Measurements from ENCODE around the gene VANGL1.
A peak's percentile ranks its signal among the peaks of the same experiment; 100 is the strongest.

VANGL1 gene

DNA sequence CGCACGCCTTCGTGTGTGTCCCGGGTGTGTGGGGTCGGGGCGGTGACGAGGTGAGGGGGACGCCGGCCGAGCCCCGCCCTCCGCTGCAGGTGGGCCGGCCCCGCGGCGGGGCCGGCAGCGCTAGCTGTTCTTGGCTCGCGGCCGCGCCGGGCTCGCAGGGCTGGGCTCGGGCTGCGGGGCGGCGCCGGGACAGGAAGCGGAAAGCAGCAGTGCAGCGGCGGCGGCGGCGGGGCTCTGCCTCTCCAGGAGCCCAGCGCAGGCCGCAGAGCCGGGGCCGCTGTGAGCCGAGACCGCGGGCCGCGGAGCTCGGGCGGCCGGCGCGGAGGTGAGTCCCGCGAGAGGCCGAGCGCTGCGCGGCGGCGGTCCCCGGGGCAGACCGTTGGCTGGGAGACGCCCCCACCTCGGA lies at the start of gene VANGL1:
Gene VANGL1 (plus strand): TSS at position 209 of the 406 bp plus-strand sequence. CDS start 9,444 bp downstream, outside the sequence.
- no peaks in the 10 kb centered on the region for H3K27me3 ChIP-seq (ENCODE audit: insufficient read depth, low read length)

DNA sequence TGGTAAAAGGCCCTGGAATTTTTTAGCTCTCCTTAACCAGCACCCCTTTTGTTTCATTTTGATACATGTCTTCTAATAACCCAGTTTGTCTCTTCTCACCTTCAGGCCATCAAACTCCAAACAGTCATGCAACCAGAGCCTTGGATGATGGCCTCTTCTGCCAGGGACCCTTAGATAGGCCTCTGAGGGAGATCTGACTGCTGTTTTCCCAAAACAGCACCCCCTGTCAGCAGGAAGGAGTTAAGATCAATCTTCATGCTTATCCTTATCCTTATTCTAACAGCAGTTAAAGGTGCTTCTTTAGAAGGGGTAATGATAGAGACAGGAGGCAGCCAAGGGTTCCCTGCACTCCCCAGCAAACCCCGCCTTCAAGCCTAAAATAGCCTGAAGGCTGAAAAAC lies 49.5 kb upstream of the VANGL1 start:
- H3K9me3 ChIP-seq (ENCODE audit: low read length) = no peaks in the 10 kb centered on the region
- no peak overlapping the region for H3K4me3 ChIP-seq (ENCODE audit: low read length)
- no peaks in the 10 kb centered on the region for H3K27me3 ChIP-seq (ENCODE audit: insufficient read depth, low read length)
- no peak overlapping the region for H2AFZ ChIP-seq (ENCODE audit: low read depth, low read length)
- H3K4me1 ChIP-seq (ENCODE audit: insufficient read depth, low read length) = peaks cover 6% of the 10 kb centered on the region
- H3K36me3 ChIP-seq (ENCODE audit: insufficient read depth, low read length) = no peaks in the 10 kb centered on the region

More for the DNA sequence above, at the start of gene VANGL1:
- no peaks in the 10 kb centered on the region for H3K36me3 ChIP-seq (ENCODE audit: insufficient read depth, low read length)
- H2AFZ ChIP-seq (ENCODE audit: low read depth, low read length) = peak within 1 kb of the TSS; percentile 100
- H3K9me3 ChIP-seq (ENCODE audit: low read length) = peaks cover 7% of the 10 kb centered on the region
- peaks cover 10% of the 10 kb centered on the region for H3K4me1 ChIP-seq (ENCODE audit: insufficient read depth, low read length)
- peak within 1 kb of the TSS; percentile 92 for H3K4me3 ChIP-seq (ENCODE audit: low read length)

DNA sequence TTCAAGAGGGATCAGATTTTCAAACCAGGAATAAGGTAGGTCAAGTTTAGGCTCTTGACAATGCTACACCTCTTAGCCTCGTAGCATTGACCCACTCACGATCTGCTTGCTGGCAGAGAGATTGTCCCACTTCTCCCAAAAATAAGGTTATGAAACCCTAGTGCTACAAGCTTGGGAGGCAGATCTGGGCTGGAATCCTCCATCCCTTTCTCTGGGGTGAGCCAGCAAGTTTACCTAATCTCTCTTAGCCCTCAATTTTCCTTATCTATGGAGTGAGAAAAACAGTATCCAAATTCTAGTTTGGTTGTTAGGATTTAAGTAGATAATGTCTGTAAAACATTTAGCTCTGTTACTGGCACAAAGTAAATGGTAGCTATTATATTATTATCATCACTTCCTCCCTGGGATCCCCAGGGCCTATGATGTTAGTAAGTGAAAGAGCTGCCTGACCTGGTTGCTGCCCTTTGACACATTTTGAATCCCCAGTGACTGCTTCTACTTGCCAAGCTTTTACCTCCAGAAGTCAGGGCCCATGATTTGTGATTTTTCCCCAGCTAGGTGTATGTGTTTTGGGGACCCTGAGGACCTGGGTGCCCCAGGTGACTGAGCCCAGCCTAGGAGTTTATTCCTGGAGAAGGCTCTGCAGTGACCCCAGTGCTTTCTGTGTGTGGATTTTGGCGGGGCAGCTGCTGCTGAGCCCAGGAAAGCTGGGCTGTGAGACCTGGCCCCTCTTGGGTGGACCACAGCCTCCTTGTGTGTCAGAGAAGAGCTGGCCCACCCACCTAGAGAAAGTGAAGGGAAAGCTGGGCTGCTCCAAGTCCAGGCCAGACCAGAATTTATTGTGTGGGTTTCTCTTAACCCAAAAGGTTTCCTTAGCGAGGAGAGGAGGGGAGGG lies 48.2 kb upstream of the VANGL1 start:
- peaks cover 6% of the 10 kb centered on the region for H3K4me1 ChIP-seq (ENCODE audit: insufficient read depth, low read length)
- H3K9me3 ChIP-seq (ENCODE audit: low read length) = no peaks in the 10 kb centered on the region
- no peaks in the 10 kb centered on the region for H3K27me3 ChIP-seq (ENCODE audit: insufficient read depth, low read length)
- no peak overlapping the region for H3K4me3 ChIP-seq (ENCODE audit: low read length)
- no peaks in the 10 kb centered on the region for H3K36me3 ChIP-seq (ENCODE audit: insufficient read depth, low read length)
- no peak overlapping the region for H2AFZ ChIP-seq (ENCODE audit: low read depth, low read length)

DNA sequence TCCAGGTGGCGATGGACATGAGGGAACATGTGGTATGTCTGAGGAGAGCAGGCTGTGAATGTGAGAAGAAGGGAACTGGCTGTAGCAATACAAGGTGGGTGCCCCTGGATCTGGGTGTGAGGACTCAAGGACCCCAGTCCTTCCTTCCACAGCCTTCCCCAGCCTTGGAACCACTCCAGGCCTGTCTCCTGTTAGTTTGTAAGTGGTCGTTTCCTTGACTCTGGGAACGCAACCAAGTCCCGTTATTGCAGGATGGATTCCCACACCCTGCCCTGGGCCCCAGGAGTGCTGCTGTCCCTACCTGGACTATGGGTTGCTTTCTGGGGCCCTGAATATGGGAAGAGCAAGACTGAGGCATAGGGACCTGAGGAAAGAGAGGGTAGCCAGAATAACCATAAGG lies 47.2 kb upstream of the VANGL1 start:
- Histone ChIP-seq H2AFZ (ENCODE audit: low read depth, low read length) (no peak overlapping the region), H3K9me3 (ENCODE audit: low read length) (no peaks in the 10 kb centered on the region), H3K4me3 (ENCODE audit: low read length) (no peak overlapping the region), H3K36me3 (ENCODE audit: insufficient read depth, low read length) (no peaks in the 10 kb centered on the region), H3K4me1 (ENCODE audit: insufficient read depth, low read length) (peaks cover 6% of the 10 kb centered on the region), H3K27me3 (ENCODE audit: insufficient read depth, low read length) (no peaks in the 10 kb centered on the region)

DNA sequence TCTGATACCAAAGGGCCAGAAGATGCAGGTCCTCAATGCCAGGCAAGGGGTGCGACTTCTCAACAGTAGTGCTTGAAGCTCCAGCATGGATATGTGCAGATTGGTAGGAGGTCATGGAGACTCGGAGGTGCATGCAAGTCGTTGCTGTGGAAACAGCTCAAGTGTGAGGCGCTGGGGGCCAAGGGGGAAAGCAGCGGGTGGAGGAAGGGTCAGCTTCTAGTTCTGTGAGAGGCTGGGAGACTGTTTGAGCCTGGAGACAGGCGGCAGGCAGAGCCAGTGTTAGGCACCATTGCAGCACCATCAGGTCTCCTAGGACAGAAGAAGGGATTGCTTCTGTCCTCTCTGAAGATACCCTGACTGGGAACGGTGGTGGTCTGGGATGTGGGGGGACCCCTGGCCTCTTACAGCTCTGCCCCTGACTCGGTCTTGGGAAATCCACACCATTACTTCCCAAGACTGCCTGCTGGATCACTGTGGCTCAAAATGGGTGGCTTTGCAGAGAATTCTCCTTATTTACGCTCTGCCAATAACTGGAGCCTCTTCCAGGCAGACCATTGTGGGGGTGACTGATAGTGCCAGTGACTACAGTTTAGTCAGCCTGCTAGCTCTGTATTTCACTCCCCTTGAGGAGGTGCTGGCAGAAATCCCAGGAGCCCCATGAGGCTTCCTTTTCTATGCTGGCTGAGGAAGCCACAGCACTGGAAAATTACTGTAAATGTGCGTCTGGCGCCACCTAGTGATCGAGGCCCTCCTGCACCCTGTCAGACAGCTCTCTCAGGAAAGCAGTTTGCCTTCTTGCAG lies 46.3 kb upstream of the VANGL1 start:
- H3K36me3 ChIP-seq (ENCODE audit: insufficient read depth, low read length) = no peaks in the 10 kb centered on the region
- H2AFZ ChIP-seq (ENCODE audit: low read depth, low read length) = no peak overlapping the region
- no peaks in the 10 kb centered on the region for H3K9me3 ChIP-seq (ENCODE audit: low read length)
- no peak overlapping the region for H3K4me3 ChIP-seq (ENCODE audit: low read length)
- no peaks in the 10 kb centered on the region for H3K27me3 ChIP-seq (ENCODE audit: insufficient read depth, low read length)
- peaks cover 6% of the 10 kb centered on the region for H3K4me1 ChIP-seq (ENCODE audit: insufficient read depth, low read length)

DNA sequence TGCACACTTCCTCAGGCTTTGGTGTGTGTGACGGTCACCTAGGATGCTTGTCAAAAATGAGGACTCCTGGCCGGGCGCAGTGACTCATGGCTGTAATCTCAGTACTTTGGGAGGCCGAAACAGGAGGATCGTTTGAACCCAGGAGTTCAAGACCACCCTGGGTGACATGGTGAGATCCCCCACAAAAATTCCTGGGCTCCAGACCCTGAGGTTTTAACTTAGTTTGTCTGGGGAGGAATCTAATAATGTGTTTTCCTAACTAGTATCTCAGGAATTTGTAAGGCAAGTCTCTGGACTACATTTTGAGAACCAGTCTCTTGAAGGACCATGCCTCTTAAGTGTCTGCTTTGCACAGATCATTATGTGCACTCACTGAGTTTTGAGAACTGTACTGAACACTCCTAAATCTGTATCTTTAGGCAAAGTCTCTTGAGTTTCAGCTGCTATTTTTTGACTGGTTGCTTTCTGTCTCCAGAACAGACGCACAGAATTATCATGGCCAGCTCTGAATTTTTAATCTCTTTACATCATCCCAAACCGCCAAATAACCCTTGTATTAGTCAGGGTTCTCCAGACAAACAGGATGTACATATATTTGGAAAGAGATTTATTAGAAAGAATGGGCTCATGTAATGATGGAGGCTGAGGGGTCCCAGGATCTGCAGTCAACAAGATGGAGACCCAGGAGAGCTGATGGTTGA lies 45.5 kb upstream of the VANGL1 start:
- H3K27me3 ChIP-seq (ENCODE audit: insufficient read depth, low read length) = no peaks in the 10 kb centered on the region
- no peaks in the 10 kb centered on the region for H3K9me3 ChIP-seq (ENCODE audit: low read length)
- no peak overlapping the region for H2AFZ ChIP-seq (ENCODE audit: low read depth, low read length)
- H3K4me3 ChIP-seq (ENCODE audit: low read length) = no peak overlapping the region
- no peaks in the 10 kb centered on the region for H3K36me3 ChIP-seq (ENCODE audit: insufficient read depth, low read length)
- peaks cover 6% of the 10 kb centered on the region for H3K4me1 ChIP-seq (ENCODE audit: insufficient read depth, low read length)

DNA sequence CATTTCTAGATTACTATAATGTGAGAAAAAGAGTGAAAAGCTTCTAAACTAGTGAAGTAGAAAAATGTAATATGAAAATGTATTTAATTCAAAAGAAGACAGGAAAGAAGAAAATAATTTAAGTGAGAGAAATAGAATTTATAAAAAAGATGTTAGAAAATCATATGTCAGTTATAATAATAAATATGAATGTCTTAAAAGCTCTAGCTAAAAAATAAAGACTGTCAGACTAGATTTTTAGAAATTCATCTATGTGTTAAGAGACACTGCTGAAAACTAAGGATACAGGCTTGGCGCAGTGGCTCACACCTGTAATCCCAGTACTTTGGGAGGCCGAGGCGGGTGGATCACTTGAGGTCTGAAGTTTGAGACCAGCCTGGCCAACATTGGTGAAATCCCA lies 37.3 kb upstream of the VANGL1 start:
- Histone ChIP-seq H3K9me3 (ENCODE audit: low read length) (peaks cover 2% of the 10 kb centered on the region), H2AFZ (ENCODE audit: low read depth, low read length) (no peak overlapping the region), H3K36me3 (ENCODE audit: insufficient read depth, low read length) (no peaks in the 10 kb centered on the region), H3K4me3 (ENCODE audit: low read length) (no peak overlapping the region), H3K4me1 (ENCODE audit: insufficient read depth, low read length) (no peaks in the 10 kb centered on the region), H3K27me3 (ENCODE audit: insufficient read depth, low read length) (no peaks in the 10 kb centered on the region)

DNA sequence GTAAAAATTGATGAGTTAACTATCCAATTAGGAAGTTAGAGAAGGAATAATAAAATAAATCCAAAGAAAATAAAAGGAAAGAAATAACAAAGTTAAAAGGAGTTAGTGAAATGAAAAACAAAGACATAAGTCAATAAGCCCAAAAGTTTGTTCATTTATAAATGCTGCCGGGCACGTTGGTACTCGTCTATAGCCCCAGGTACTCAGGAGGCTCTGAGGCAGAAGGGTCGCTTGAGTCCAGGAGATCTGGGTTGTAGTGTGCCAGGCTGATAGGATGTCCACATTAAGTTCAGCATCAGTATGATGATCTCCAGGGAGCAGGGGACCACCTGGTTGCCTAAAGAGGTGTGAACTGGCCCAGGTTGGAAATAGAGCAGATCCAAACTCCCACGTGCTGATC lies 35.5 kb upstream of the VANGL1 start:
- Histone ChIP-seq H3K9me3 (ENCODE audit: low read length) (peaks cover 2% of the 10 kb centered on the region), H3K4me3 (ENCODE audit: low read length) (no peak overlapping the region), H3K36me3 (ENCODE audit: insufficient read depth, low read length) (no peaks in the 10 kb centered on the region), H3K4me1 (ENCODE audit: insufficient read depth, low read length) (no peaks in the 10 kb centered on the region), H3K27me3 (ENCODE audit: insufficient read depth, low read length) (no peaks in the 10 kb centered on the region), H2AFZ (ENCODE audit: low read depth, low read length) (no peak overlapping the region)

DNA sequence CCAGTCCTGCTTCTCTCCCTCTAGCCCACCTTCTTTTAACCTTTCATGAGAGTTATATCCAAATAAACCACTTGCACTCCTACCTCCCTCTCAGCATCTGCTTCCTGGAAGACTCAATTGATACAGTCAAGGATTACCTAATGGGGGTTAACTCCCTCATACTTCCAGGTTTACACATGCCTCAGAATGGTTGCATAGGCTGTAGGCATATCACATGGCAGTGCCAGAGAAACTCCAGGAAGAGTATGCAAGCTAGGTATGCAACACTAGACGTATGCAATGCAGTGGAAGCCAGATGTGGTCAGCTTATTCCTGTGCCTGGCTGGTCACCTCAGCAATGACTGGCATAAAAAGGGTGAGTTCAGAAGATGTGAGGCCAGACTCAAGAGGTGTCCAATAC lies 32.7 kb upstream of the VANGL1 start:
- Histone ChIP-seq H3K27me3 (ENCODE audit: insufficient read depth, low read length) (peaks cover 3% of the 10 kb centered on the region), H3K4me3 (ENCODE audit: low read length) (no peak overlapping the region), H3K9me3 (ENCODE audit: low read length) (peaks cover 2% of the 10 kb centered on the region), H3K4me1 (ENCODE audit: insufficient read depth, low read length) (no peaks in the 10 kb centered on the region), H3K36me3 (ENCODE audit: insufficient read depth, low read length) (no peaks in the 10 kb centered on the region), H2AFZ (ENCODE audit: low read depth, low read length) (no peak overlapping the region)

DNA sequence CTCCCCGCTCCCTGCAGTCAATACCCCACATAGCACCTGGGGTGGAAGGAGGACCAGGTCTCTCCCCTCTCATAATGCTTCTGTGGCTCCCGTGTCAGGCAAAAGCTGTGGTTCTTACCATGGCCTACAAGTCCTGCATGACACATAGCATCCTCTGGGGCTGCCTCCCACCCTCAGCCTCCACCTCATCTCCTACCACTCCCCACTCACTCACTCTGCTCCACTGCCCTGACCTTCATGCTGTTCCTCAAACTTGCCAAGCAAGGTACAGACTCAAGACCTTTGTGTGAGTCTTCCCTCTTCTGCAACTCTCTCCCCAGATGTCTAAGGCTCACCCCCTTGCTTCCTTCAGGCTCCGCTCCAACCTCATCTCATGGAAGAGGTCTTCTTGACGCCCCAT lies 28.0 kb upstream of the VANGL1 start:
- Histone ChIP-seq H3K4me3 (ENCODE audit: low read length) (no peak overlapping the region), H3K4me1 (ENCODE audit: insufficient read depth, low read length) (no peaks in the 10 kb centered on the region), H3K27me3 (ENCODE audit: insufficient read depth, low read length) (peaks cover 3% of the 10 kb centered on the region), H3K36me3 (ENCODE audit: insufficient read depth, low read length) (no peaks in the 10 kb centered on the region), H2AFZ (ENCODE audit: low read depth, low read length) (no peak overlapping the region), H3K9me3 (ENCODE audit: low read length) (peaks cover 2% of the 10 kb centered on the region)

DNA sequence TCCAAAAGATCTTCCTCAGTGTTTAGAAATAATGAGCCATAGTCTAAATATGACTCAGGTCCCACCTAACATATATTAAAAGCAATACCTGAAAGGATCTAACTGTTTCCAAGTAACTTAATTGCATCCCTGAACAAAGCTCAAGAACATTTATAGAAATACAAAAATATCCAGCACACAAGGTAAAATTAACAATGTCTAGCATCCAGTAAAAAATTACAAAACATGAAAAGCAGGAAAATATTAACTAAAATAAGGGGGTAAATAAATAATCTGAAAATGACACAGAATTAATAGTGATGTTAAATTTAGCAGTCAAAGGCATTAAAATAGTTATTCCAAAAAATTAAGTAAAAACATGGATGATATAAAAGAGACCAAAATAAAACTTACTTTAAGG lies 21.3 kb upstream of the VANGL1 start:
- Histone ChIP-seq H3K27me3 (ENCODE audit: insufficient read depth, low read length) (no peaks in the 10 kb centered on the region), H3K4me3 (ENCODE audit: low read length) (no peak overlapping the region), H2AFZ (ENCODE audit: low read depth, low read length) (no peak overlapping the region), H3K36me3 (ENCODE audit: insufficient read depth, low read length) (no peaks in the 10 kb centered on the region), H3K4me1 (ENCODE audit: insufficient read depth, low read length) (no peaks in the 10 kb centered on the region), H3K9me3 (ENCODE audit: low read length) (peaks cover 3% of the 10 kb centered on the region)

DNA sequence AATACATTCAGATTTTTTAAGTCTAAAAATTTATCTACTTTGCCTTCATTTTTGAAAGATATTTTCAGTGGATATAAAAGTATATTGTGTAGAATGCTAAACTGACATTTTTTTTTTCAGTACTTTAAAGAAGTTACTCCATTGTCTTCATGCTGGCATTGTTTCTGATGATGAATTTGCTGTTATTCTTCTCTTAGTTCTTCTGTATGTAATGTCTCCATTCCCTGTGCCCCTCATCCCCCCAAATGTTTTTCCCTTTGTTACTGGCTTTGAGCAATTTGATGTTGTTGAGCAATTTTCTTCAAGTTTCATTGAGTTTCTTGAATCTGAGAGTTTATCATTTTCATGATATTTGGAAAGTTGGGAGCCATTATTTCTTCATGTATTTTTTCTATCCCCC lies 20.8 kb upstream of the VANGL1 start:
- H3K4me3 ChIP-seq (ENCODE audit: low read length) = no peak overlapping the region
- no peaks in the 10 kb centered on the region for H3K27me3 ChIP-seq (ENCODE audit: insufficient read depth, low read length)
- H3K36me3 ChIP-seq (ENCODE audit: insufficient read depth, low read length) = no peaks in the 10 kb centered on the region
- H2AFZ ChIP-seq (ENCODE audit: low read depth, low read length) = no peak overlapping the region
- peaks cover 3% of the 10 kb centered on the region for H3K9me3 ChIP-seq (ENCODE audit: low read length)
- H3K4me1 ChIP-seq (ENCODE audit: insufficient read depth, low read length) = no peaks in the 10 kb centered on the region

DNA sequence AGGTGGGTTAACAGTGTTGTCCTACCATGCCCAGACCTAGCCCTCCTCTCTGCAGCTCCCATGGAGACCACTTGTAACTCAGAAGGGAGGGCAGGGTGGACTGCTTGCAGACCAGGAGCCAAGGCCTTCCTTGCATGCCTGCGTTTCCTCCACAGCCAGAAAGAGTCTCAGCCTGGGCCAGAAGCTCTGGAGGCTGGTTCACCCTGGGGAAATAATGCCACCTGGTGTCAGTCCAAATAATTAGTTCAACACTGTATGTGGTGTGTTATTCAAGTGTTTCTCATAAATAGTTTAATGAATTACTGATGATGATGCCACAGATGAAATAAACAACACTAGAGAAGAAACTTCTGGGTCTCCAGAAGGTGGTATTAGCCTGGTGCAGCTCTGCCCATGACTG lies 16.9 kb upstream of the VANGL1 start:
- H3K27me3 ChIP-seq (ENCODE audit: insufficient read depth, low read length) = no peaks in the 10 kb centered on the region
- peaks cover 3% of the 10 kb centered on the region for H3K9me3 ChIP-seq (ENCODE audit: low read length)
- no peak overlapping the region for H2AFZ ChIP-seq (ENCODE audit: low read depth, low read length)
- H3K36me3 ChIP-seq (ENCODE audit: insufficient read depth, low read length) = no peaks in the 10 kb centered on the region
- no peaks in the 10 kb centered on the region for H3K4me1 ChIP-seq (ENCODE audit: insufficient read depth, low read length)
- no peak overlapping the region for H3K4me3 ChIP-seq (ENCODE audit: low read length)
